GM20431 (cell line): Measurements from ENCODE around the gene ROGDI.

Experiments
- in situ Hi-C: fragments of 300-500 bp; cut with MseI, MboI; formaldehyde crosslinking; loops from one replicate; pipeline ENCODE4 v1.15.0; 2020; ENCODE audit warnings: low sequenced_read_pairs; ENCODE audit not compliant: unreplicated experiment

Gene ROGDI

GRCh38 chr16:4801962-4802658 lies at the start of gene ROGDI:
Gene ROGDI (minus strand): TSS chr16:4802633. CDS start chr16:4802571, 62 bp downstream.
- in situ Hi-C loops, result no loop called here

GRCh38 chr16:4850211-4850610 lies 47.8 kb upstream of the ROGDI start:
- in situ Hi-C loops, result no loop called here

- in situ Hi-C loops, result no loop called here
Observed at GRCh38 chr16:4847774-4848587, 45.5 kb upstream of the ROGDI start.

DNA sequence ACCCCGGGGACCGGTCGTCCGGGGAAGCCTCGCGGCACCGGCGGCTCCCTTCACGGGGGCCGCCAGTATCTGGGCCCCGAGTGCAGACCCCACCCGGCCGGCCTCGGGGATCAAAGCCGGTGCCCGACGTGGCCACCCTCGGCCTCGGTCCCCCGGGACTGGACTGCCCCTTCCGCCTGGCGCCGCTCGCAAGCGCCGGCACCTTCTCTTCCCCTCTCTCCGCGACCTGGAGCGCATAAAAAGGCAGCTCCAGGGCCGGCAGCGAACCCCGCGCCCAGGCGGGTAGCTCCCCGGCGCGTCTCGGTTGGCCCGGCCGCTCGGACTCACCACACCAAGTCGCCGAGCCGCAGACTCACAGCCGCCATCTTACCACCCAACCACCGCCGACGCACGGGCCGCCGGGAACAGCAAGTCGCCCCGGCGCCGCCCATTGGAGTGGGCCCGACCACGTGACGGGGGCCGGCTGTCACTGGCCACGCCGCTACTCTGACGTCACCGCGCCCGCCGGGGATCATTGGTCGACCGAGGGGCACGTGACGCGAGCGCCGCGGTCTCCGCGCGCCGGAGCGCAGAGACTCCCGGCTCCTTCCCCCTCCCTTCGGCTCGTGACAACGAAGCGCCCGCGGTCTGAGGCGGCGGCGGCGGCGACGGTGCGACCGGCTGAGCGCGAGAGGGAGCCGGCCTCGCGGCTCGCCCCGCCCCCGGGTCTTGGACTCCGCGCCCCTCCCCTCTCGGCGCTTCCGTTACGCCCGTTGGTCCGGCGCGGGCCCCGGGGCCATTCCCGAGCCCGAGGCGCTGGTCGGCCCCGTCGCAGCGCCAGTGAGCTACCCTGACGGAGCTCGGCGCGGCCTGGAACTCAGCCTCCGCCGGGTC lies 44.7 kb upstream of the ROGDI start, which contains the start of the genes GLYR1 and UBN1:
Gene GLYR1, minus strand, starts transcription at position 388 of the 873 bp plus-strand sequence. Its CDS starts 23 bp downstream, at position 365.
Gene UBN1, plus strand, starts transcription at position 581 of the 873 bp plus-strand sequence. CDS start 5,437 bp downstream, outside the sequence.
- in situ Hi-C loops, result no loop called here

DNA sequence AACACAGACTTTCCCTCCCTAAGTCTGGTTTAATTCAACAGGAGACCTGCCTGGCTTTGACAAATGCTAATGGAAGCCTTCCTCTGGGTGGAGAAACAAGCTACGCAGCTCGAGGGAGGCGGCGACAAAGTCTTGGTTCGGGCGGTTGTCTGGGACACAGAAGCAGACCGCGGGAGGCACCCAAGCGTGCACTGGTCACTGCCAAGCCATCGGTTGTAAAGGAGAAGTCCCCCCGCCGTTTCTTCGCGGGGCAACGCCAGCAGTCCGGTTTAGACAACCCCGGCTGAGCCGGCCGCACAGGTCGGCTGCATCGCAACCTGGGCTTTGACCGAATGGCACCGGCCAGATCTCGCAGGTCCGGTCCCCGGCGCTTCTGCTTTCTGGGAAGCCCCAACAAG lies 44.1 kb upstream of the ROGDI start:
- in situ Hi-C loops, result no loop called here

GRCh38 chr16:4840984-4841383 lies 38.6 kb upstream of the ROGDI start:
- in situ Hi-C loops, result no loop called here

- in situ Hi-C loops, result no loop called here
Observed at GRCh38 chr16:4839942-4840341, 37.5 kb upstream of the ROGDI start.

DNA sequence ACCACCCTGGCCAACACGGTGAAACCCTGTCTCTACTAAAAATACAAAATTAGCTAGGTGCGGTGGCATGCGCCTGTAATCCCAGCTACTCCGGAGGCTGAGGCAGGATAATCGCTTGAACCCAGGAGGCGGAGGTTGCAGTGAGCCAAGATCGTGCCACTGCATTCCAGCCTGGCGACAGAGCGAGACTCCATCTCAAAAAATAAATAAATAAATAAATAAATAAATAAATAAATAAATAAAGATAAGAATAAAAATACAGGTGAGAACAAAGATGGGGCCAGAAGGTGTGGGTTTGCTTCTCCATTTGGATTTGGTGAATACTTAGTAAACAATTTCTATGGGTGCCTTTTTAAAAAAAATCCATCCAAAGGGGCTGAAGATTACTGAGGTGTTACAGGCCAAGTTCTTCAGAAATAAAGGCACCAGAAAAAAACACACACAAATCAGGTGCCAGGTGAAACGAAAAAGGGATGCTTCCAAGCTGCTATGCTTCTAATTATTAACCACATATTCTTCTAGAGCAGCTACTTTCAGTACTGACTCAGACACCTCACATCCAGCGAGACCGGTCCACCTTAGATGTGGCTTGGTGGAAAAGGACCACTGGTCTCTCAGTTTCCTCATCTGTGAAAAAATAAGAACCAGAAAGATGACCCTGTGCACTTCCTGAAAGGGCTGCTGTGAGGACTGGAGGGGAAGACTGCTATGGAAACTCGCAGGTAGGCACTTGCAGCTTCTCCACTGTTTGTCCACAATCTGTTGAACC lies 35.5 kb upstream of the ROGDI start:
- in situ Hi-C loops, result no loop called here

DNA sequence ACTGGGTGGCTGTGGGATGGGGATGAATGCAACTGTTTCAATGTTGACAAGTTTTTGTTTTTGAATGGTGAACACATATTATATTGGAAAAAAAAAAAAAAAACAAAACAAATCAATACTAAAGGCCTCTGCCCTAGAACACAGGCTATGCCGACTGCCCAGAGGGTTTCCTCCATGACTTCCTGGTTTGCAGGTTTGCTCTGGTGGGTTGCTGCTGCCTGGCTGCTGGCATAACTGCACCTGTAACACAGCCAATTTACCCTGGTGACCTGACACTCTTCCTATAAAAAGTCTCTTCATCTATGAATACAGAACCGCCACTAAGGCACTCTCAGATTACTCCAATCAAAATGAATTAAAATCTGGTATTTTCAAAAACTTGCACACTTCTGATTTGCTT lies 34.3 kb upstream of the ROGDI start:
- in situ Hi-C loops, result no loop called here

GRCh38 chr16:4833584-4833983 lies 31.2 kb upstream of the ROGDI start:
- in situ Hi-C loops, result no loop called here

GRCh38 chr16:4832698-4833343 lies 30.4 kb upstream of the ROGDI start:
- in situ Hi-C loops, result no loop called here

DNA sequence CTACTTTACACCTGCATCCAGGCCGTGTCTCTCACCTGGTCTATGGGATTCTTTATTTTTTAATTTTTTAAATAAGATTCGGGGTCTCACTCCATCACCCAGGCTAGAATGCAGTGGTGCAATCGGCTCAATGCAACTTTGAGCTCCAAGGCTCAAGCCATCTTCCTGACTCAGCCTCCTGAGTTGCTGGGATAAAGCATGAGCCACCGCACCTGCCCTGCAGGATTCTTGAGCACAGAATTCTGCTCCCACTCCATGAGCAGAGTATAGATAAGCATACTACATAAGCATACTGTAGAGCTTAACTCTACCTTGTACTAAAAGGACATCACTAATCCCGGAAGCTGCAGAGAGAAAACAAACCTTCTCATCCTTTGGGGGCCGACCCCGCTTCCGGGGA lies 29.2 kb upstream of the ROGDI start:
- in situ Hi-C loops, result no loop called here

GRCh38 chr16:4830408-4830807 lies 28.0 kb upstream of the ROGDI start:
- in situ Hi-C loops, result no loop called here

- in situ Hi-C loops, result no loop called here
Observed at GRCh38 chr16:4828567-4829321, 26.3 kb upstream of the ROGDI start.

DNA sequence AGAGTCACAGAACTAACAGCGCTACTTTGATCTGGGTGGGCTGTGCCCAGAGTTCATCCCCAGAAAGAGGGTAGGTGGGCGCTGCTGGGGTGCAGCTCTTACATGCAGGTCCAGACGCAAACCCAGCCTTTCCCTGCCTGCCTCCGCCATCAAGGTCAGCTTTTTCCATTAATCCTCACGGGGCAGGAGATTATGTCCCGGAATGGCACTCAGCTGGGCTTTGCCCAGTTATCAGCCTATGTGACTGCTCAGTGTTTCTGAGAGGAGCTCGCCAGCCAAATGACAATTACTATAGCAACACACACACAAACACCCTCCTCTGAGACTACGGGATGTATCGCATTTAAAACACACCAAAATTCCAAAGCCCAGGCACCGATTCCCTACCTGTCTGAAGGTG lies 24.5 kb upstream of the ROGDI start:
- in situ Hi-C loops, result no loop called here

GRCh38 chr16:4826526-4826925 lies 24.1 kb upstream of the ROGDI start:
- in situ Hi-C loops, result no loop called here

- in situ Hi-C loops, result no loop called here
Observed at GRCh38 chr16:4825196-4825595, 22.8 kb upstream of the ROGDI start.

DNA sequence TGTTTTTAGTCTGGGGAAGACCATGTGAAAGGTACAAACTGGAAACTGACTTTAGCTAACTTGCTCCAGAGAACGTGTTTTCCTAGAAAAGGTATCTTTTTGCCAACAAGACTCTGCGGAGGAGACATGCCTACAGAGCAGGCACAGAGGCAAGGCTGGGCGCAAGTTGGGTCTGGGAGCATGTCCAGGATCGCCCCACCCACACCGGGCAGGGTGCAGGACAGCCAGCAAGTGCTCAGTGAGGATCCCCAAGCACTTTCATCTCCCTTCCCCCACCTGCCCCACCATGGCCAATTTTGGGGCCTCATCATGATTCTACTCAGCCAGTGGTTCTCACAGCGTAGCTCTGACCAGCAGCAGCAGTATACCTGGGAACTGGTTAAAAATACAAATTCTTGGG lies 18.2 kb upstream of the ROGDI start:
- in situ Hi-C loops, result no loop called here
